OCI-LY1 (cell line): ENCODE measurements around the gene CCDC116.
"Not testable (repeated sequence)": the region's sequence is repeated elsewhere in the genome, so short reads cannot be mapped to it uniquely, and the experiment has no call there.

ENCODE experiments used
- H2AFZ ChIP-seq: fragments of 200-600 bp; sonication (generic), shearing (Covaris generic); 2 replicates; pipeline ENCODE4 v1.6.0; 2014; ENCODE audit warnings: antibody characterized with exemption, mild to moderate bottlenecking, low read length
- H3F3A ChIP-seq: fragments of 200-600 bp; sonication (generic), shearing (Covaris generic); 2 replicates; pipeline ENCODE4 v1.6.0; 2014; ENCODE audit warnings: mild to moderate bottlenecking, antibody characterized with exemption, low read length, moderate library complexity; ENCODE audit not compliant: insufficient read depth
- H3K27ac ChIP-seq: fragments of 200-600 bp; sonication (generic); 2 replicates; pipeline ENCODE4 v1.5.1; 2014; ENCODE audit warnings: low read length, mixed run types, mild to moderate bottlenecking, low read depth; ENCODE audit not compliant: poor library complexity, severe bottlenecking
- H3K27me3 ChIP-seq: fragments of 200-600 bp; sonication (generic); 2 replicates; pipeline ENCODE4 v1.6.0; 2014; ENCODE audit warnings: antibody characterized with exemption, mild to moderate bottlenecking, low read length, moderate library complexity; ENCODE audit not compliant: insufficient read depth
- H3K36me3 ChIP-seq: fragments of 200-600 bp; sonication (generic); 2 replicates; pipeline ENCODE4 v1.6.1; 2014; ENCODE audit warnings: mild to moderate bottlenecking, antibody characterized with exemption, low read length, moderate library complexity, mixed read lengths; ENCODE audit not compliant: insufficient read depth
- H3K4me1 ChIP-seq: fragments of 200-600 bp; sonication (generic); 2 replicates; pipeline ENCODE4 v1.5.1; 2014; ENCODE audit warnings: mild to moderate bottlenecking, low read length, moderate library complexity; ENCODE audit not compliant: insufficient read depth, severe bottlenecking
- H3K4me2 ChIP-seq: fragments of 200-600 bp; sonication (generic), shearing (Covaris generic); 2 replicates; pipeline ENCODE4 v1.6.1; 2014; ENCODE audit warnings: low read length
- H3K4me3 ChIP-seq: fragments of 200-600 bp; sonication (generic); 2 replicates; pipeline ENCODE4 v1.5.1; 2014; ENCODE audit warnings: low read length, low read depth, mild to moderate bottlenecking, mixed read lengths; ENCODE audit not compliant: poor library complexity, severe bottlenecking
- H3K79me2 ChIP-seq: fragments of 200-600 bp; shearing (Covaris generic); 2 replicates; pipeline ENCODE4 v1.6.1; 2016; ENCODE audit warnings: mixed run types, low read length, mixed read lengths; ENCODE audit not compliant: insufficient read depth
- H3K9ac ChIP-seq: fragments of 200-600 bp; sonication (generic), shearing (Covaris generic); 2 replicates; pipeline ENCODE4 v1.6.1; 2014; ENCODE audit warnings: mild to moderate bottlenecking, low read length, mixed read lengths
- H3K9me2 ChIP-seq: fragments of 200-600 bp; sonication (generic), shearing (Covaris generic); 2 replicates; pipeline ENCODE4 v1.6.1; 2014; ENCODE audit warnings: low read depth, mild to moderate bottlenecking, low read length, mixed read lengths
- H3K9me3 ChIP-seq: fragments of 200-600 bp; shearing (Covaris generic); 2 replicates; pipeline ENCODE4 v1.6.1; 2014; ENCODE audit warnings: low read length, mixed read lengths
- H4K20me1 ChIP-seq: fragments of 200-600 bp; sonication (generic), shearing (Covaris generic); 2 replicates; pipeline ENCODE4 v1.6.0; 2016; ENCODE audit warnings: mild to moderate bottlenecking, low read length; ENCODE audit not compliant: insufficient read depth
- CTCF ChIP-seq: fragments of 200-600 bp; sonication (generic), shearing (Covaris generic); IDR thresholded peaks from 2 replicates; pipeline ENCODE4 v1.5.1; 2017; ENCODE audit warnings: mild to moderate bottlenecking, antibody characterized with exemption, low read length, moderate library complexity, mixed read lengths
- EZH2 ChIP-seq: fragments of 200-600 bp; sonication (generic), shearing (Covaris generic); IDR thresholded peaks from 2 replicates; pipeline ENCODE4 v1.8.0; 2017; ENCODE audit warnings: borderline replicate concordance, mixed run types, mild to moderate bottlenecking, antibody characterized with exemption, low read length, moderate library complexity, mixed read lengths

The CCDC116 gene

GRCh38 chr22:21612858-21613257 is 19.7 kb upstream of the CCDC116 start:
- H3K4me3 ChIP-seq = no peak overlapping the region
- no peaks in the 10 kb centered on the region for H3K9me3 ChIP-seq
- TF ChIP-seq EZH2 (no peak), CTCF (no peak)
- no peak overlapping the region for H3K4me2 ChIP-seq
- no peak overlapping the region for H3K27ac ChIP-seq
- H3K9me2 ChIP-seq = no peaks in the 10 kb centered on the region
- no peak overlapping the region for H2AFZ ChIP-seq
- peaks cover 20% of the 10 kb centered on the region for H3K4me1 ChIP-seq
- H3F3A ChIP-seq = no peaks in the 10 kb centered on the region
- no peak overlapping the region for H3K9ac ChIP-seq
- peaks cover 64% of the 10 kb centered on the region for H3K36me3 ChIP-seq
- no peaks in the 10 kb centered on the region for H3K27me3 ChIP-seq
- H3K79me2 ChIP-seq = peaks cover 4% of the 10 kb centered on the region; the same call in 1 of the 2 replicates
- no peaks in the 10 kb centered on the region for H4K20me1 ChIP-seq

- Histone ChIP-seq H3F3A (no peaks in the 10 kb centered on the region), H3K4me3 (no peak overlapping the region), H3K9ac (no peak overlapping the region), H3K4me1 (peaks cover 20% of the 10 kb centered on the region), H3K27me3 (no peaks in the 10 kb centered on the region), H3K4me2 (no peak overlapping the region), H3K9me3 (no peaks in the 10 kb centered on the region), H3K36me3 (peaks cover 65% of the 10 kb centered on the region), H2AFZ (no peak overlapping the region), H3K79me2 (no peaks in the 10 kb centered on the region), H4K20me1 (no peaks in the 10 kb centered on the region), H3K9me2 (no peaks in the 10 kb centered on the region), H3K27ac (no peak overlapping the region)
- TF ChIP-seq EZH2 (no peak), CTCF (no peak)
Observed at GRCh38 chr22:21613553-21614233, 18.9 kb upstream of the CCDC116 start.

GRCh38 chr22:21615731-21616130 is 16.8 kb upstream of the CCDC116 start:
- Histone ChIP-seq H3K9me2 (no peaks in the 10 kb centered on the region), H3K27me3 (no peaks in the 10 kb centered on the region), H3K4me3 (no peak overlapping the region), H3K4me1 (peaks cover 20% of the 10 kb centered on the region), H3F3A (no peaks in the 10 kb centered on the region), H3K27ac (peak overlapping the region; percentile 60), H4K20me1 (no peaks in the 10 kb centered on the region), H3K79me2 (no peaks in the 10 kb centered on the region), H3K9me3 (no peaks in the 10 kb centered on the region), H2AFZ (no peak overlapping the region), H3K9ac (no peak overlapping the region), H3K4me2 (no peak overlapping the region), H3K36me3 (peaks cover 53% of the 10 kb centered on the region)
- TF ChIP-seq EZH2 = no peak

DNA sequence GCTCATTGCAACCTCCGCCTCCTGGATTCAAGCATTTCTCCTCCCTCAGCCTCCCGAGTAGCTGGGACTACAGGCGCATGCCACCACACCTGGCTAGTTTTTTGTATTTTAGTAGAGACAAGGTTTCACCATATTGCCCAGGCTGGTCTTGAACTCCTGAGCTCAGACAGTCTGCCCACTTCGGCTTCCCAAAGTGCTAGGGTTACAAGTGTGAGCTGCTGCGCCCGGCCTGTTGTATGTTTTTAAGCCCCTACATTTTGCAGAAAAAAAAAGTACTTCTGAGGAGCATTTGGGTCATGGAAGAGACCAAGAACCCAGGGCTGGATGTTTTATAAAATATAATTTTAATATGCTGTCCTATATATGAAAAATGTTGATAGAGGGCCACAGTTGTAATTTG is 15.2 kb upstream of the CCDC116 start:
- Histone ChIP-seq H3K4me1 (peaks cover 20% of the 10 kb centered on the region), H3K36me3 (peaks cover 51% of the 10 kb centered on the region)
- not testable (repeated sequence) for H3K9ac ChIP-seq, H3K4me3 ChIP-seq, H2AFZ ChIP-seq, H4K20me1 ChIP-seq, H3K9me2 ChIP-seq, H3K4me2 ChIP-seq, H3K27me3 ChIP-seq, H3K27ac ChIP-seq, H3K79me2 ChIP-seq, H3K9me3 ChIP-seq, H3F3A ChIP-seq
